ENCODE measurements around the gene ESRP2. TPM values are rescaled to one million over a fixed set of nuclear protein-coding genes. Genes with fewer than 3 reads are reported as not detected.
A peak's percentile ranks its signal among the peaks of the same experiment; 100 is the strongest.

Gene ESRP2
- total and polyA plus RNA-seq, 9 of the 15 experiments (the other 6 are each of a cell fraction or from before 2014, with no cell fraction given): 0.05 to 0.15 (median 0.07) TPM; not detected in 6

DNA sequence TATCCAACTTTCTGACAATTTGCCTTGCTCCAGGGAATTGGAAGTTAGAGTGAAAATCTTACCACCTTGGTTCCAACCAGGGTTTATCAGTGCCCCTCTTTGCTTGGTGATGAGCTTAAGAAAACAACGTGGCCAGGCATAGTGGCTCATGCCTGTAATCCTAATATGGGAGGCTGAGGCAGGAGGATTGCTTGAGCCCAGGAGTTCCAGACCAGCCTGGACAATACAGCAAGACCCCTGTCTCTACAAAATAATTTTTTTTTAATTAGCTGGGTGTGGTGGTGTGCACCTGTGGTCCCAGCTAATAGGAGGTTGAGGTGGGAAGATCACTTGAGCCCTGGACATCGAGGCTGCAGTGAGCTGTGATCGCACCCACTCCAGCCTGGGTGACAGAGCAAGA, 49.8 kb upstream of the ESRP2 start:
- Histone ChIP-seq H3K27ac (ENCODE audit: extremely low read depth, low read depth, low read length) (no peak overlapping the region), H3K4me3 (no peak overlapping the region), H3K36me3 (ENCODE audit: control insufficient read depth, insufficient read depth, low read length) (peaks cover 78% of the 10 kb centered on the region), H3K27me3 (ENCODE audit: control insufficient read depth in 2 of 2, insufficient read depth in 2 of 2, low read length in 2 of 2) (no peaks in the 10 kb centered on the region), H3K79me2 (ENCODE audit: control insufficient read depth, insufficient read depth, low read length) (peaks cover 32% of the 10 kb centered on the region), H3K9me1 (ENCODE audit: control insufficient read depth, insufficient read depth, low read length) (no peaks in the 10 kb centered on the region), H3K4me2 (ENCODE audit: insufficient read depth, low read length) (no peak overlapping the region), H2AFZ (ENCODE audit: low read depth, low read length) (no peak overlapping the region), H3K4me1 (replicated peaks in 1 of 2; ENCODE audit: control insufficient read depth in 2 of 2, insufficient read depth in 2 of 2, low read length in 2 of 2) (peaks cover 14 to 37% of the 10 kb centered on the region in 2 experiments), H3K9ac (ENCODE audit: insufficient read depth in 1 of 2, low read depth in 2 of 2, low read length in 2 of 2) (no peak overlapping the region), H4K20me1 (replicated peaks; ENCODE audit: control insufficient read depth, insufficient read depth, low read length) (peaks cover 7% of the 10 kb centered on the region; the same call in 1 of the 2 replicates), H3K9me3 (replicated peaks; ENCODE audit: control insufficient read depth, insufficient read depth, low read depth, low read length) (no peaks in the 10 kb centered on the region)
- in situ Hi-C loops (cut with MboI): no loop called here
- DNase-seq (ENCODE audit: extremely low read depth in 1 of 4, low spot score in 3 of 4) (no peak), ATAC-seq (no peak), FAIRE-seq (no peak)
- intact Hi-C loops (cut with micrococcal nuclease): no loop called here
- 88% methylated on average over 3 of the region's 3 CpGs for WGBS (ENCODE audit: insufficient coverage, low coverage, missing lambda C conversion rate)
- BruUV-seq (replicated peaks): no TSS peak
- ChIA-PET POLR2A (interaction anchor here (0.8 to 1.4 kb wide), 5 partner anchors 9 to 20 kb away, joined by 3 to 6 read pairs (median 3); no protein-coding TSS in a partner anchor), CTCF (ENCODE audit: low intra/inter-chr PET ratio) (no interaction called here)
- TF ChIP-seq ZNF121 (CRISPR knock-in tag; conservative IDR thresholded peaks at IDR 0.05): peak; percentile 80
- no peak for TF ChIP-seq KLF1 (tag; IDR thresholded peaks at IDR 0.05)
- no peak for TF ChIP-seq ZNF253 (CRISPR knock-in tag; conservative IDR thresholded peaks at IDR 0.05)

DNA sequence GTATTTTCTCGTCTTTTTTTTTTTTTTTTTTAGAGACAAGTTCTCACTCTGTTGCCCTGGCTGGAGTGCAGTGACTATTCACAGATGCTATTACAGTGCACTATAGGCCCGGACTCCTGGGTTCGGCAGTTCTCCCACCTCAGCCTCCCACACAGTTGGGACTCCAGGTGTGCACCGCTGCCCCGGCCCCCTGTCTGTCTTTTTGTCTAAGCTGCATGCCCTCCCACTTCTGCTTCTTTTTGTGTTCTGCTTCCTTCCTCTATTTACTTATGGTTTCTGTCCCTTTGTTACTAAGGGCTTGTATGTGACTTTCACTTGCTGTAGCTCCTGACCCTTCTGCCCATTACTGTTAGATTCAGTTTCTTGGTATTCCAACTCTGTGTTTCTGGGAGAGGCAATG, 48.9 kb upstream of the ESRP2 start:
- DNase-seq (ENCODE audit: extremely low read depth in 1 of 4, low spot score in 3 of 4): no peak
- no peak for FAIRE-seq
- WGBS (ENCODE audit: insufficient coverage, low coverage, missing lambda C conversion rate): 89% methylated on average over 4 of the region's 5 CpGs
- intact Hi-C loops (cut with micrococcal nuclease) (no loop called here), in situ Hi-C loops (cut with MboI) (no loop called here)
- no peak overlapping the region for H2AFZ ChIP-seq (ENCODE audit: low read depth, low read length)
- peaks cover 32% of the 10 kb centered on the region for H3K79me2 ChIP-seq (ENCODE audit: control insufficient read depth, insufficient read depth, low read length)
- H3K4me1 ChIP-seq (replicated peaks in 1 of 2; ENCODE audit: control insufficient read depth in 2 of 2, insufficient read depth in 2 of 2, low read length in 2 of 2): peaks cover 6 to 31% of the 10 kb centered on the region in 2 experiments
- TF ChIP-seq ZNF184 (CRISPR knock-in tag; IDR thresholded peaks at IDR 0.05) (no peak), ZSCAN29 (IDR thresholded peaks at IDR 0.05) (no peak), CTBP1 (IDR thresholded peaks at IDR 0.05; ENCODE audit: borderline replicate concordance) (no peak), ZNF232 (CRISPR knock-in tag; IDR thresholded peaks at IDR 0.05) (no peak), SMAD1 (IDR thresholded peaks at IDR 0.05; ENCODE audit: low read depth, low read length, partially characterized antibody) (no peak), MIER1 (IDR thresholded peaks at IDR 0.05; ENCODE audit: low read depth) (no peak), NR1H2 (CRISPR knock-in tag; IDR thresholded peaks at IDR 0.05) (no peak)
- TF ChIP-seq, protein P1, sequence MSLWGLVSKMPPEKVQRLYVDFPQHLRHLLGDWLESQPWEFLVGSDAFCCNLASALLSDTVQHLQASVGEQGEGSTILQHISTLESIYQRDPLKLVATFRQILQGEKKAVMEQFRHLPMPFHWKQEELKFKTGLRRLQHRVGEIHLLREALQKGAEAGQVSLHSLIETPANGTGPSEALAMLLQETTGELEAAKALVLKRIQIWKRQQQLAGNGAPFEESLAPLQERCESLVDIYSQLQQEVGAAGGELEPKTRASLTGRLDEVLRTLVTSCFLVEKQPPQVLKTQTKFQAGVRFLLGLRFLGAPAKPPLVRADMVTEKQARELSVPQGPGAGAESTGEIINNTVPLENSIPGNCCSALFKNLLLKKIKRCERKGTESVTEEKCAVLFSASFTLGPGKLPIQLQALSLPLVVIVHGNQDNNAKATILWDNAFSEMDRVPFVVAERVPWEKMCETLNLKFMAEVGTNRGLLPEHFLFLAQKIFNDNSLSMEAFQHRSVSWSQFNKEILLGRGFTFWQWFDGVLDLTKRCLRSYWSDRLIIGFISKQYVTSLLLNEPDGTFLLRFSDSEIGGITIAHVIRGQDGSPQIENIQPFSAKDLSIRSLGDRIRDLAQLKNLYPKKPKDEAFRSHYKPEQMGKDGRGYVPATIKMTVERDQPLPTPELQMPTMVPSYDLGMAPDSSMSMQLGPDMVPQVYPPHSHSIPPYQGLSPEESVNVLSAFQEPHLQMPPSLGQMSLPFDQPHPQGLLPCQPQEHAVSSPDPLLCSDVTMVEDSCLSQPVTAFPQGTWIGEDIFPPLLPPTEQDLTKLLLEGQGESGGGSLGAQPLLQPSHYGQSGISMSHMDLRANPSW (CRISPR knock-in tag; IDR thresholded peaks at IDR 0.05): no peak
- TF ChIP-seq, protein P2, sequence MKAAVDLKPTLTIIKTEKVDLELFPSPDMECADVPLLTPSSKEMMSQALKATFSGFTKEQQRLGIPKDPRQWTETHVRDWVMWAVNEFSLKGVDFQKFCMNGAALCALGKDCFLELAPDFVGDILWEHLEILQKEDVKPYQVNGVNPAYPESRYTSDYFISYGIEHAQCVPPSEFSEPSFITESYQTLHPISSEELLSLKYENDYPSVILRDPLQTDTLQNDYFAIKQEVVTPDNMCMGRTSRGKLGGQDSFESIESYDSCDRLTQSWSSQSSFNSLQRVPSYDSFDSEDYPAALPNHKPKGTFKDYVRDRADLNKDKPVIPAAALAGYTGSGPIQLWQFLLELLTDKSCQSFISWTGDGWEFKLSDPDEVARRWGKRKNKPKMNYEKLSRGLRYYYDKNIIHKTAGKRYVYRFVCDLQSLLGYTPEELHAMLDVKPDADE (conservative IDR thresholded peaks at IDR 0.05; ENCODE audit: control insufficient read depth, low read depth, low read length): no peak
- H3K36me3 ChIP-seq (ENCODE audit: control insufficient read depth, insufficient read depth, low read length): peaks cover 74% of the 10 kb centered on the region
- H4K20me1 ChIP-seq (replicated peaks; ENCODE audit: control insufficient read depth, insufficient read depth, low read length): peaks cover 7% of the 10 kb centered on the region; the same call in 1 of the 2 replicates
- no peak overlapping the region for H3K4me3 ChIP-seq
- H3K27me3 ChIP-seq (ENCODE audit: control insufficient read depth in 2 of 2, insufficient read depth in 2 of 2, low read length in 2 of 2): no peaks in the 10 kb centered on the region
- no TSS peak for BruUV-seq (replicated peaks)
- POLR2A ChIA-PET: interaction anchor here (0.6 to 0.8 kb wide), 3 partner anchors 14 to 1122 kb away, joined by 3 read pairs; no protein-coding TSS in a partner anchor
- ATAC-seq: no peak
- no peak overlapping the region for H3K27ac ChIP-seq (ENCODE audit: extremely low read depth, low read depth, low read length)
- H3K9me3 ChIP-seq (replicated peaks; ENCODE audit: control insufficient read depth, insufficient read depth, low read depth, low read length): no peaks in the 10 kb centered on the region
- H3K9ac ChIP-seq (ENCODE audit: insufficient read depth in 1 of 2, low read depth in 2 of 2, low read length in 2 of 2): no peak overlapping the region
- no peak overlapping the region for H3K4me2 ChIP-seq (ENCODE audit: insufficient read depth, low read length)
- no peaks in the 10 kb centered on the region for H3K9me1 ChIP-seq (ENCODE audit: control insufficient read depth, insufficient read depth, low read length)
- CTCF ChIA-PET (ENCODE audit: low intra/inter-chr PET ratio): interaction anchor here (0.6 kb wide), 1 partner anchor 698 kb away, joined by 3 read pairs; no protein-coding TSS in a partner anchor

Data from K562 (cell line).